ENCODE measurements around the gene PNPLA6.

DNA sequence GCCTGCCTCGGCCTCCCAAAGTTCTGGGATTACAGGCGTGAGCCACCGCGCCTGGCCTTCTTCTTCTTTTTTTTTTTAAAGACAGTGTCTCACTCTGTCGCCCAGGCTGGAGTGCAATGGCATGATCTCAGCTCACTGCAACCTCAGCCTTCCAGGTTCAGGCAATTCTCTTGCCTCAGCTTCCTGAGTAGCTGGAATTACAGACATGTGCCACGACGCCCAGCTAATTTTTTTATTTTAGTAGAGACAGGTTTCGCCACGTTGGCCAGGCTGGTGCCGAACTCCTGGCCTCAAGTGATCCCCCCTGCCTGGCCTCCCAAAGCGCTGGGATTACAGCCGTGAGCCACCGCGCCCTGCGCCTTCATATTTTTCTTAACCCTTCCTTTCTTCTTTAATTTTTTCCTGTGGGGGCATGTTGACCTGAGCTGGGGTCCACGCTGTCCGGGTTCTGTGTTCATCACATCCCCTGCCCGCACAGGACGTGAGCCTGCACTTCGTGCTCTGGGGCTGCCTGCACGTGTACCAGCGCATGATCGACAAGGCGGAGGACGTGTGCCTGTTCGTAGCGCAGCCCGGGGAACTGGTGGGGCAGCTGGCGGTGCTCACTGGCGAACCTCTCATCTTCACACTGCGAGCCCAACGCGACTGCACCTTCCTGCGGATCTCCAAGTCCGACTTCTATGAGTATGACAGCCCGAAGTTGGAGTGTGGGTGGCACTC, 14.1 kb downstream of the PNPLA6 start:
- TF ChIP-seq CREB1 (CRISPR knock-in tag; IDR thresholded peaks at IDR 0.05; ENCODE audit: low read depth) (no peak), ZNF114 (CRISPR knock-in tag; IDR thresholded peaks at IDR 0.05) (no peak), POLR2AphosphoS5 (IDR thresholded peaks at IDR 0.05; ENCODE audit: low read depth) (no peak), EZH2 (IDR thresholded peaks at IDR 0.05; ENCODE audit: low read depth, unreplicated experiment) (no peak), EZH2phosphoT487 (IDR thresholded peaks at IDR 0.05; ENCODE audit: unreplicated experiment) (no peak), NANOG (IDR thresholded peaks at IDR 0.05; ENCODE audit: borderline replicate concordance) (no peak), STAT1 (IDR thresholded peaks at IDR 0.05; ENCODE audit: unreplicated experiment) (no peak), JUNB (IDR thresholded peaks at IDR 0.05; ENCODE audit: unreplicated experiment) (no peak), ZNF331 (CRISPR knock-in tag; IDR thresholded peaks at IDR 0.05; ENCODE audit: low read depth) (no peak)
- TF ChIP-seq, protein P1, sequence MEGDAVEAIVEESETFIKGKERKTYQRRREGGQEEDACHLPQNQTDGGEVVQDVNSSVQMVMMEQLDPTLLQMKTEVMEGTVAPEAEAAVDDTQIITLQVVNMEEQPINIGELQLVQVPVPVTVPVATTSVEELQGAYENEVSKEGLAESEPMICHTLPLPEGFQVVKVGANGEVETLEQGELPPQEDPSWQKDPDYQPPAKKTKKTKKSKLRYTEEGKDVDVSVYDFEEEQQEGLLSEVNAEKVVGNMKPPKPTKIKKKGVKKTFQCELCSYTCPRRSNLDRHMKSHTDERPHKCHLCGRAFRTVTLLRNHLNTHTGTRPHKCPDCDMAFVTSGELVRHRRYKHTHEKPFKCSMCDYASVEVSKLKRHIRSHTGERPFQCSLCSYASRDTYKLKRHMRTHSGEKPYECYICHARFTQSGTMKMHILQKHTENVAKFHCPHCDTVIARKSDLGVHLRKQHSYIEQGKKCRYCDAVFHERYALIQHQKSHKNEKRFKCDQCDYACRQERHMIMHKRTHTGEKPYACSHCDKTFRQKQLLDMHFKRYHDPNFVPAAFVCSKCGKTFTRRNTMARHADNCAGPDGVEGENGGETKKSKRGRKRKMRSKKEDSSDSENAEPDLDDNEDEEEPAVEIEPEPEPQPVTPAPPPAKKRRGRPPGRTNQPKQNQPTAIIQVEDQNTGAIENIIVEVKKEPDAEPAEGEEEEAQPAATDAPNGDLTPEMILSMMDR (conservative IDR thresholded peaks at IDR 0.05; ENCODE audit: low read depth in 2 of 2): no peak
- TF ChIP-seq, protein P2, sequence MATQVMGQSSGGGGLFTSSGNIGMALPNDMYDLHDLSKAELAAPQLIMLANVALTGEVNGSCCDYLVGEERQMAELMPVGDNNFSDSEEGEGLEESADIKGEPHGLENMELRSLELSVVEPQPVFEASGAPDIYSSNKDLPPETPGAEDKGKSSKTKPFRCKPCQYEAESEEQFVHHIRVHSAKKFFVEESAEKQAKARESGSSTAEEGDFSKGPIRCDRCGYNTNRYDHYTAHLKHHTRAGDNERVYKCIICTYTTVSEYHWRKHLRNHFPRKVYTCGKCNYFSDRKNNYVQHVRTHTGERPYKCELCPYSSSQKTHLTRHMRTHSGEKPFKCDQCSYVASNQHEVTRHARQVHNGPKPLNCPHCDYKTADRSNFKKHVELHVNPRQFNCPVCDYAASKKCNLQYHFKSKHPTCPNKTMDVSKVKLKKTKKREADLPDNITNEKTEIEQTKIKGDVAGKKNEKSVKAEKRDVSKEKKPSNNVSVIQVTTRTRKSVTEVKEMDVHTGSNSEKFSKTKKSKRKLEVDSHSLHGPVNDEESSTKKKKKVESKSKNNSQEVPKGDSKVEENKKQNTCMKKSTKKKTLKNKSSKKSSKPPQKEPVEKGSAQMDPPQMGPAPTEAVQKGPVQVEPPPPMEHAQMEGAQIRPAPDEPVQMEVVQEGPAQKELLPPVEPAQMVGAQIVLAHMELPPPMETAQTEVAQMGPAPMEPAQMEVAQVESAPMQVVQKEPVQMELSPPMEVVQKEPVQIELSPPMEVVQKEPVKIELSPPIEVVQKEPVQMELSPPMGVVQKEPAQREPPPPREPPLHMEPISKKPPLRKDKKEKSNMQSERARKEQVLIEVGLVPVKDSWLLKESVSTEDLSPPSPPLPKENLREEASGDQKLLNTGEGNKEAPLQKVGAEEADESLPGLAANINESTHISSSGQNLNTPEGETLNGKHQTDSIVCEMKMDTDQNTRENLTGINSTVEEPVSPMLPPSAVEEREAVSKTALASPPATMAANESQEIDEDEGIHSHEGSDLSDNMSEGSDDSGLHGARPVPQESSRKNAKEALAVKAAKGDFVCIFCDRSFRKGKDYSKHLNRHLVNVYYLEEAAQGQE (IDR thresholded peaks at IDR 0.05; ENCODE audit: unreplicated experiment): no peak
- TF ChIP-seq, protein P3, sequence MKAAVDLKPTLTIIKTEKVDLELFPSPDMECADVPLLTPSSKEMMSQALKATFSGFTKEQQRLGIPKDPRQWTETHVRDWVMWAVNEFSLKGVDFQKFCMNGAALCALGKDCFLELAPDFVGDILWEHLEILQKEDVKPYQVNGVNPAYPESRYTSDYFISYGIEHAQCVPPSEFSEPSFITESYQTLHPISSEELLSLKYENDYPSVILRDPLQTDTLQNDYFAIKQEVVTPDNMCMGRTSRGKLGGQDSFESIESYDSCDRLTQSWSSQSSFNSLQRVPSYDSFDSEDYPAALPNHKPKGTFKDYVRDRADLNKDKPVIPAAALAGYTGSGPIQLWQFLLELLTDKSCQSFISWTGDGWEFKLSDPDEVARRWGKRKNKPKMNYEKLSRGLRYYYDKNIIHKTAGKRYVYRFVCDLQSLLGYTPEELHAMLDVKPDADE (IDR thresholded peaks at IDR 0.05): no peak
